NCI-H2107 (cell line): ENCODE results near the gene CDH23.
"Not testable (repeated sequence)": the region's sequence is repeated elsewhere in the genome, so short reads cannot be mapped to it uniquely, and the experiment has no call there.

Source experiments
- DNase-seq: peaks from one replicate; lab custom pipeline; 2025; lab: John Stamatoyannopoulos, UW

Gene CDH23

DNA sequence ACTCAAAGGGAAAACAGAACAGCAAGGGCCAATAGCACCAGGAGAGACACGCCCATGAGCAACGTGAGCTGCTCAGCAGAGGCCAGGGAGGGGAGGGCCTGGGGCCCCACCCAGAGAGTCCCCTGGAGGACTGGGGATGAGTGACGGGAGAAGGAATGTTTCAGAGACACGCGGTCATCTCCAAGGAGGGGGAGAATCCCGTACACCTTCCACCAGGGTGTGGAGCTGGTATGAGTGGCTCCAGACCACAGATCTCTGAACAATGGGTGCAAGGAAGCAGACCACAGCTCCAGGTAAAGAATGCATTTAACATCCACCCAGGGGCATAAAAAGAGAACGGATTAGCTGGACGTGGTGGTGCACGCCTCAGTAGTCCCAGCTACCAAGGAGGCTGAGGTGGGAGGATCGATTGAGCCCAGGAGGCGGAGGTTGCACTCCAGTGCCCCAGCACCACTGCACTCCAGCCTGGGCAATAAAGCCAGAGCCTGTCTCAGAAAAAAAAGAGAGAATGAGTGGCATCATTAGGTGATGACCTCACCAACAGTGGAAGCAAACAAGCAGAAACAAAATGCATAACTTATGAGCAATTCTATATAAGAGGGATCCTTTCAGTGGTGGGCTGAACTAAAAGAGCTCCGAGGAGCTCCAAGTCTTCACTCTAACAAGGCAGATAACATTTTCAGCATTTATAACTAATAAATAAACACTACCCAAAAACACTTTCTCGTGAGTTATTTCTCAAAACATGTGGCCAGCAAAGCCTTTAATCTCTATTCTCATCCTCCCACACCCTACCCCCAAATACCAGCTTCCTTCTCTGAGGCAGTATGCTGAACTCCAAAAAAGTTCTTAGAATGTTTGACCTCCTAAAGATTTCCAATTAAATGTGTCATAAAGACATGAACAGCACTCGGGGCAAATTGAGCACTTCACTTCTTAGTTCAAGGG is 441.8 kb downstream of the CDH23 start:
- DNase-seq: no peak

DNA sequence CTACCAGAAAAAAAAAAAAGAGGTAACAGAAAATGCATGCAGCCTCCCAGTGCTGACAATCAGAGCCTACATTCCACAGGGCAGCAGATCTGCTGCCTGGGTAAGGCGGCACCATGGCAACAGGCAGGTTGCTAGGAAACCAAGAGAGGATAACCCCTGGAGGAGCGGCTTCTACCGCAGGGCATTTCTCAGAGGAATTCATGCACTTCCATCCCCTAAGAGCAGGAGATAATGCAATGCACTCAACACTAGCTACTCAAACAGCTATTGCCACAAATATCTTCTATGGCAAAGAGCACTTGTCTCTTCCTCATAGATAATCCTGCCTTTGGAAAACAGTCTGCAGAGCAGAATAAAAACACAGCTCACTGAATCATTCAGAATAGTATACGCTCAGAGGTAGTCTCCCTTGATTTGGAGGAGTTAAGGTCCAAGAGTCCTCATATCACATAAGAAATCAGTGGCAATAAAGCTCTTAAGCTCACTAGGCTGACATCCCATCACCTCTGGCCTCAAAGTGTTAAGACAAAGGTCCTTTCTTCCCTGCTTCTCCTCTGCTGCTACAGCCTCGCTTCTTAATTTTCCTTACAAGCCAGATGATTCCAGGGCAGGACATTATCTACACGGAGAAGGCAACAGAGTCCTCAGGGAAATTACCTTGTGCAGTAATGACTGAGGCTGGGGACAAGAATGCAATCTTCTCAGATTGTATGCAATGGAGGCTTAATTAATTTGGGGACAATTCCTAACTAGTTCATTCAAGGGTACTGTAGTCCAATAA is 443.6 kb downstream of the CDH23 start:
- DNase-seq: peak; percentile 43

DNA sequence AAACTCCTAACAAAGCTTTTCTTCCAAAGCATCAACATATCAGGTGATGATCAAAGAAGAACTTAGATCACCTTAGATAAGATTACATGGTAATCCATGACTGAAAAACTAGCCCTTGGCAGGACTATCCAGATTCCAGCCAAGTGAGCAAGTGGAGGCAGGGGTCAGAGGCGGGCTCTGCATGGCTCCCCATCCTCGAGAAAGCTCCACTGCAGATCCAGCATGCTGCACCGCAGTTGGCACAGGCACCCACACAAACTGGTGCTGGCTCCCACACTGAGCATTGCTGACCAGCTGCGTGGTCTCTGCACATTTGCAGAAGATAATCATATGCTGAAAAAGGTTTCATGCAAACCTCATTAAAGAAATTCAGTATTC is 444.2 kb downstream of the CDH23 start:
- no peak for DNase-seq

DNA sequence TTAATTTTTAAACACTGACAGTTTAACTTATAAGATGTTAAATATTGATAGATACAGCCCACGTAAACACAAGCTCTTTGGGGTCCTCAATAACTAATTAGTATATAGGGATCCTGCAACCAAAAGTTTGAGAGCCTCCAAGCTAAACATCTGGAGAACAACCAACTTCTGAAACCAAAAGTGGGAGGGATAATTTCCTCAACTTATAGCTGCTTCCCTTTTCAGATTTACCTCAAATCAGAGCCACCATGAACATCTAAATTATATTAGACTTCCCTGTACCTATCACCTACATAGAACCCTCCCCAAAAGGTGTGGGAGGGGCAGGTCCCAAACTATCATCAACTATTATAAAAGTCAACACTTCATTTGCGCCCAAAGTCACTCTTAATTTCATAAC is 445.7 kb downstream of the CDH23 start:
- no peak for DNase-seq

DNA sequence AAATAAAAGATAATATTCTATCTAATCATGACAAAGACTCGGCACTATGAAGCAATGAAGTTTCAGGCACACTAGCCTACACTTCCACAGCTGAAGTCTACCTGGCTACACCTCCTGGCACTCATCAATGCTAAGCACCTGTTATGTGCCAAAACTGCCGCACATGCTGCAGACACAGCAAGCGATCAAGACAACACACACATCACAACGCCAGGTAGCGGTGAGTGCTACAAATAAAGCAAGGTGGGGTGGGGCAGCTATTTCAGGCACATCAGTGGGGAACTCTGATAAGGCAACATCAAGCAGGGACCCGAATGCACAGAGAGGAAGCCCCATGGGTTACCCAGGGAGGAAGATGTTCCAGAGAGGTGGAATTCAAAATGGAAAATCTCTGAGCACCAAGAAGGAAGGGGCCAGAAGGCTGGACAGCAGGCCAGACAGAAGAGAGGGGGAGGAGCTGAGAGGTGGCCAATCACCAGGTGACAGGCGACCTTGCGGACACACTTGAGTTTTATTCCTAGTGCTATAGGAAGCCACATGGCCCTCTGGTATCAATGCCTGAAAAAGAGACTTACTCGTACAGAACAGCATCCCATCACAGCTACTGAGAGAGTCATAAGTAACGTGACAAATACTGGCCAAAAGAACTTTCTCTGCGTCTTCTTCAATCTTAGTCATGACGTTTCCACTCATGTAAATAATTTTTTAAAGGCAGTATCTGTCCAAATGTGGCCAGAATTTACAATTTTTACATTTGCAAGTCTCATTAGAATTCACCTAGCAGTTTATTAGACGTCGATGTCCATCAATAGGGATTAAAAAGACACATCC is 446.4 kb downstream of the CDH23 start:
- DNase-seq: no peak

DNA sequence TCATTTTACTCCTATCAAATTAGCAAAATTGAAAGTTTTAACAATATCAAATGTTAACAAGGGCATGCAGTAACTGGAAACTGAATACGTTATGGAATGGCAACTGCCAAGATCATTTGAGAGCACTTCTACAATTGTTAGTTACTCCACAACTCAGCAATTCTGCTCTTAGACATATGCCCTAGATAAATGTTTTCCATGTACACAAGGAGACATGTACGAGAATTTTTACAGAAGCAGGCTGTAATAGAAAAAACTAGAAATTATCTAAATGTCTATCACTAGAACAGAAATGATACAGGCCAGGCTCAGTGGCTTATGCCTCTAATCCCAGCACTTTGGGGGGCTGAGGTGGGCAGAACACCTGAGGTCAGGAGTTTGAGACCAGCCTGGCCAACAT is 447.4 kb downstream of the CDH23 start:
- DNase-seq: no peak

DNA sequence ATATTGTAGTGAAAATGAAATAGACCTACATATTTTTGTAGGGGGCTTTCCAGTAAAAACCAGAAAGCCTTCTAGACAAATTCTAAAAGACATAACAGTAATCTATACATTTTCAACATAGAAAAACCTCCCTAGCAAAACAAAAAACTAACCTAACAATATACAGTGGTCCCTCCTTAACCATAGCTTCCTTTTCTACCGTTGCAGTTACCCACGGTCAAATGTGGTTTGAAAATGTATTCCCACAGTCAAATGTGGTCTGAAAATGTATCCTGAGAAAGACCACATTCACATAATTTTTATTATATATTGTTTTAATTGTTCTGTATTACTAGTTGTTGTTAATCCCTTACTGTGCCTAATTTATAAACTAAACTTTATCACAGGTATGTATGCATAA is 448.0 kb downstream of the CDH23 start:
- no peak for DNase-seq

DNA sequence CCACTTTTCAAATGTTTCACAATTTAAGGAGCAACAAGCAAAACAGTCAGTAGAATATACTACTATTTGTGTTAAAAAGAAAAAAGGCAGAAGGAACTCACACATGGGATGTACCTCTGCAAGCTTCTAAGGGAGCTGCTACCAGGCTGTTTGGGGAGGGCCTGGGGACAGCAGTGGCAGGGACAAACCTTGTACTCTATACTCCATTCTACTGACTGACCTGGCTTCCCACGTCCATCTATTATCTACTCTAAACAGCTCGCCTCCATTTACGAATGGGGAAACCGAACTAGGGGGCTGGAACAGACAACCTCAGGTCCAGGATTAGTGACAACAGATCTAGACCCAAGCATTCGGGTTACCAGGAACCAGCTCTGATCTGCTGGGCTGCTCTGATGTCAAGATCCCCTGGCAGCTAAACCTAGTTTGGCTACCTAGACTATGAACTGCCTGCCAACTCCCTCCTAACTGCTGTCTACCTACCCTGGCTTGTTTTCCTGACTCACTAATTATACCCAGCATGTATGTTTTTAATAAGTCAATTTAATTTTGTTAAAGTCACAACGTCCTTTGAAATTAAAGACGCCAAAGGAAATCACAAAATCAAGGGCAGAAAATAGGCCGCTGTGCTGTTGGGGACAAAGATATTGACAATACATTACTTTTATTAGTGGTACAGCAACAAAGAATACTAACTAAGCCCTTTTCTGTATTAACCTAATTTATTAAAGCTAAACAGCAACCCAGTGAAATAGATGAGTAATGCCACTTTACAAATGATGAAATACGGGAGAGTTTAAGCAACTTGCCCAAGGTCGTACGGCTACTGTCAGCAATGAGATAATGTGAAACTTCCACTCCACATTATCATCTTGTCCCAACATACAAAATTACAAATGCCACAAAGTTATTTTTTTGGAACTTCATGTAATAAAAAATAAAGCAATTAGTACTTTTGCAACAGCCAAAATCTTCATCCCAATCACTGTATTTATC is 449.0 kb downstream of the CDH23 start:
- DNase-seq: no peak

DNA sequence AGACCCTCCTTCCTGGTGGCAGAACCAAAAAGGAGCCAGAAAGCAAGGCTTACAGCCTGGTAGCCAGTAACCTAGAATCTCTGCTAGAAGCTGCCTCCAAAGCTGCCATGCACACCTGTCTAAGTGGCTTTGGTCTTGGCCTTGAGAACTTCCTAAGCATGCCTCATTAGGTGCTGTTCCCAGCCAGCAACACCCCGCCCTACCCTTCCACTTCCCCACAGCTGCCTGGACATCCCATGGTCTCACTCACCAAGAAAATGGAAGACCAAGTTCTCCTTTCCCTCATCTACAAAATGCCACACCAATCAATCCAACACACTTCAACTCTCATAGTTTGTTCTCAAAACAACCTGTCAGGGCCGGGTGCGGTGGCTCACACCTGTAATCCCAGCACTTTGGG is 450.1 kb downstream of the CDH23 start:
- no peak for DNase-seq

DNA sequence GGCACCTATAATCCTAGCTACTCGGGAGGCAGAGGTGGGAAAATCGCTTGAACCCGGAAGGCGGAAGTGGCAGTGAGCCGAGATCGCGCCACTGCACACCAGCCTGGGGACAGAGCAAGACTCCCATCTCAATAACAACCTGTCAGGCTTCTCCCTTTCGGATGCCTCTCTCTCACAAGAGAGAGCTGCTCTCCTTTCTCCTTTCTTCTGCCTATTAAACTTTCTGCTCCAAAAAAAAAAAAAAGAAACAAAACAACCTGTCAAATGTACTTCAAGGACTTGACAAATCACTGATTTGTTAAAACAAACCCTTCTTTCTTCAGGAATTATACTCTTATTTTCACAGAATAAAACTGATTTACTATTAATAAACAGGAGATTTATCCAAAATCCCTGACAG is 450.7 kb downstream of the CDH23 start:
- DNase-seq: no peak

DNA sequence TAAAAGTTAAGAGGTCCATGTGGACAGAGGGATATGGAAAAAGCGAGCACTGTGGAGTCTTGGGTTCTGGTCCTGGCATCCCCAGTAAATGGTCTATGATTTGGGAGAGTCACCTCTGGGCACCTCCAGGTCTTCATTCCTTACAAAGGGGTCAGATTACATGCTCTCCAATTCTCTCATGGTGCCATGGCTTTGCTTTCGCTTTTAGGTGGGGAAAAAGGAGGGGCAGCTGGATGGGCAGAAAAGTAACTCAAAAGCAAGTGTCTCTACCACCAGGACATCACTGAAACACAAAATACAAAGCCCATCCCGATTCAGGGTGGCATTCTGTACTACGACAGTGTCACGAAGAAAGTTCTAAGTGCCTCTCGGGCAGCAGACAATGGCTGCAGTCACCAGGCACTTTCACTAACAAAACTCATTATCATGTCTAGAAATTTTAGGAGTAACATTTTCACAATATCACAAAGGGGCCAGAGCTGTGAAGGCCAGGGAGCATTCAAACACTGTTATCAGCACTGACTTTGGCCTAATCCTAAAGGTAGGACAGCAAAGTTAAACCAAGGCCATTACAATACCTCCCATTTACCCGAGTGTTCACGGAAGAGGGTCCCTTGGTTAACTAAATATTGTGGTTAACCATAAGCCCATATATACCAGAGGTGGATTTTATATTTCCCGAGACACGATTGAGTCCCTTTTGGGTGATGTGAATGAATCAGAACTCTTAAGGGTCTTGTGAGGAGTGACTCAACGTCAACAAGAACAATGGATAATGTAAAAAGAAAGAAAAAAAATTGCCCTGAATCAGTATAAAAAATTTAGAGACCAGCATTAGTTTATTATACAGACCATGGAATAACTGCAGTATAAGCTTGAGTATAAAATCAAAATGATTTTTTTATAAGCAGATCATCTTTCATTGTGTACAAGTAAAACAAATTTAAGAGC is 451.9 kb downstream of the CDH23 start:
- DNase-seq: no peak

DNA sequence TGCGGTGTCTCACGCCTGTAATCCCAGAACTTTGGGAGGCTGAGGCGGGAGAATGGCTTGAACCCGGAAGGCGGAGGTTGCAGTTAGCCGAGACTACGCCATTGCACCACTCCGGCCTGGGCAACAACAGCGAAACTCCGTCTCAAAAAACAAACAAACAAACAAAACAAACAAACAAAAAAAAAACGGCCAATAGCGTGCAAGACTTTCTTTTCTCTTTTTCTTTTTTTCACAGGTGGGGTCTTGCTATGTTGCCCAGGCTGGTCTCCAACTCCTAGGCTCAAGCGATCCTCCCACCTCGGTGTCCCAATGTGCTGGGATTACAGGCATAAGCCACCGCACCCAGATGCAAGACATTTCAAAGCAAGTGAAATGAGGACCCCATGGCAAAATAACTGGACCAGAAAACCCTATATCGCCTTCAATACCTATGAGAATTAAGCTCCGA is 452.8 kb downstream of the CDH23 start:
- no peak for DNase-seq

DNA sequence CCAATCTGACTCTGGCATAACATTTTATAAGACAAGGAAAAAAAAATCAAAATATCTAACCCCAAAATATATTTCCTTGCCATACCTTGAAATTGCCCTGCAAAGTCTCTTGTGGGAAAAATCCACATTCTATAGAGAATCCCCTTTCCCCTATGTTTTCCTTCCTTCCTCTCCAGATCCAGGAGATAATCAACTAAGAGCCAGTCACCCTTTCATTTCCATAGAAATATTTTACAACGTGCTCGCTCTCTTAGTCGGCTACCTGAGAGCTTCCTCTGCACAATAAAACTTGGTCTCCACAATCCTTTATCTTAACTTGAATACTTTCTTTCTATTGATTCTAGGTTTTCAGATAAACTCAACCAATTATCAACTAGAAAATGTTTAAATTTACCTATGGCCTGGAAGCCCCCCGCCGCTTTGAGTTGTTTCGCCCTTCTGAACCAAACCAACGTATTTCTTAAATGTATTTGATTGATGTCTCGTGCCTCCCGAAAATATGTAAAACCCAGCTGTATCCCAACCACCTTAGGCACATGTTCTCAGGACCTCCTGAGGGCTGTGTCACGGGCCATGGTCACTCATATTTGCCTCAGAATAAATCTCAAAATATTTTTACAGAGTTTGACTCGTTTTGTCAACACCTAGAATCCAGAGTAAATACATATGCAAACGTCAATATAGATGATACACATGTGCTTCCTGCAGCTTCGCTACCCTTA is 453.5 kb downstream of the CDH23 start:
- DNase-seq: no peak

DNA sequence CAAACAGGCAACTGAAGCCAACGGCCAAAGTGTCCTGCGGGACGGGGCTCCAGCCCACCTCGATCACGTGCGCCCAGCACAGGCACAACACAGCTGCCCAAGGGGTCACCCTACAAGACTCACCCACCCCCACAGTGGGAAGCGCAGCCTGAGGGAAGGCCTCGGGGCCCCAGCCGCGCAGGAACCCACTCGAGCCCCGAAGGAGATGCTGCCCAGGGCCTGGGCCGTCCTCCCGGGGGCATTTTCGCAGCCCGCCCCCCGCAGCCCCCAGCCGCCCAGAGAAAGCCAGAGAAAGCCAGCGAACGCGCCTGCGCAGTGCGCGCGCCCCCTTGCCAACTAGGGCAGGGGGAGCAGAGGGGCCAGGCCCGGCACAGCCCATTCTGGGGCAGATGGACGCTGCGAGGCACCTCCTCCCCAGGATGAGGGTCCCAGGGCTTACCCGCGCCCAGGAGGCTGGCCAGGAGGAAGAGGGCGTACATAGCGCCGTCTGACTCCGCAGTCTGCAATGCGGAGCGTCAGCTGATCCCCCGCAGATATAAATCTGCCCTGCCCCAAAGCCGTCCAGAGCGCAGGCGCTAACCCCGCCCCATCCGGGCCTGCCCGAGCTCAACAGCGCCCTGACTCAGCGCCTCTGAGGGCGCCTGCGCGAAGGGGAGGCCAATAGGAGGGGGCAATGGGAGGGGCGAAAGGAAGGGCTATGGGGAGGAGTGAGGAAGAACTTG is 454.2 kb downstream of the CDH23 start, which contains the start of gene PSAP:
Gene PSAP, minus strand, starts transcription at position 509 of the 722 bp plus-strand sequence. Its CDS starts 30 bp downstream, at position 479.
- peak; percentile 59 for DNase-seq

DNA sequence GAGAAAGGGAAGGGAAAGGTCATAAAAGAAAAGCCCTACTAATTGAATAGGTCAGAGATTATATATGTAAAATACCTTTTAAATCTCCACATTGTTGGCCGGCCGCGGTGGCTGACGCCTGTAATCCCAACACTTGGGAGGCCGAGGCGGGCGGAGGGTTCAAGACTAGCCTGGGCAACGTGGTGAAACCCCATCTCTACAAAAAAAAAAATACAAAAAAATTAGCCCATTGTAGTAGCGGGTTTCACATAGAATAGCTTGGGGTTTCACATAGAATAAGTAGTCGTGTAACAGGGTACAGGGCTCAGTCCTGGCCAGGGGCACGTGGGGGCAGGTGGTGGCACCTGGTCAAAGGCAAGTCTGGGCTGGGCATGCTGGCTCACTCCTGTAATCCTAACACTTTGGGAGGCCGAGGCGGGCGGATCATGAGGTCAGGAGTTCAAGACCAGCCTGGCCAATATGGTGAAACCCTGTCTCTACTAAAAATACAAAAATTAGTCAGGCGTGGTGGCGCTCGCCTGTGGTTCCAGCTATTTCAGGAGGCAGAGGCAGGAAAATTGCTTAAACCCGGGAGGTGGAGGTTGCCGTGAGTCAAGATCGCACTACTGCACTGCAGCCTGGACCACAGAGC is 454.9 kb downstream of the CDH23 start:
- not testable (repeated sequence) for DNase-seq

DNA sequence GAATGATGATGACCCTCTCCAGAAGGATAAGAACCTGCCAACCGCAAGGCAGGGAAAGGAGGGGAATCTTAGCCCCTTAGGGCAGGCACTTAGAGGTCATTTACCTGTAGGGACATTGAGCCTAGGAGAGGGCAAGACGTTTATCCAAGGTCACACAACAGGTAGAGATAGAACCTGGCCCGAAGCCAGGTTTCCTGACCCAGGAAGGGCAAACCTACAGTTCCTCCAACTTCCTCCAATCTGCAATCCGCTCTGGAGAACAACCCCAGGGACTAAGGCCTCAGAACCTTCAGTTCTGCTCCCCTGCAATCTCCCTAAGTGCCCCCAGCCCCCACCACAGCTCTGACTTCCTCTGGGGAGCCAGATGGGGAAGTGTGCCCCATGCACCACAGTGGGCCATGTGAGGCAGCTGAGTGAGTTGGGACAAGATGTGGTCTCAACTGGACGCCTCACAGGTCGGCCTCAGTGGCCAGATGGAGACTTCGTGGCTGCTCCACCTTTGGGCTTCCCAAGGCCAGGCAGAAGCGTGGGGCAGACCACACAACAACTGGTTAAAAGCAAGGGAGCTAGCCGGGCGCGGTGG is 455.7 kb downstream of the CDH23 start:
- DNase-seq: no peak

DNA sequence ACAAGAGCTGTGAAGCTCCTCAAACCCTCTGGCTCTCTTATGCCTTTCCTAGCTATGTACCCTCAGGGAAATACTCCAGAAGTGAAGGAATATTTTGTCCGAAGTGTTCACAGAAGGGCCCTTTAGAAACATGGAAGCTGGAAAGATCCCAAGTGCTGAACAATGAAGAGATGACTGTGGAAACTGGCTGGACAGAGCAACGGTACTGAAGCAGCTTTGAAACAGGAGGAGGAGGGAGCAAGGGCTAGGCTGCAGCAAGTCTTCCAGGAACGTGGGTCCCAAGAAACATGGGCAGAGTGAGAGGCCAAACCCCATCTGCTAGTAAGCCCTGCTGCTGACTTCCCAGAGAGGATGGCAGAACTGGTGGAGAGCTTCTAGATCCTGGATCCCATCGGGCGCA is 457.3 kb downstream of the CDH23 start:
- no peak for DNase-seq
